Activated CD8-positive, alpha-beta memory T cell treated with anti-CD3 and anti-CD28 coated beads, Interleukin-2, amount 10 ng/mL, durations not matched to agents 7 days and 5 days (primary cell): Measurements from ENCODE around the gene SIL1. TPM values are rescaled to one million over a fixed set of nuclear protein-coding genes. Genes with fewer than 3 reads are reported as not detected.

Experiments
- ATAC-seq: fragments of 150-1000 bp; cut with Tn5 transposase; one replicate; pipeline ENCODE4 v1.10.0; 2021; ENCODE audit warnings: moderate library complexity
- CTCF ChIA-PET: fragments of 350-600 bp; sonication (Branson Sonifier 250); formaldehyde crosslinking; loops from one replicate; lab custom pipeline; 2021; ENCODE audit warnings: antibody characterized with exemption; lab: Charles Lee
- DNase-seq: peaks from one replicate; pipeline ENCODE4 v3.0.0-alpha.2; 2020
- H3K27ac Mint-ChIP-seq: one replicate; pipeline ENCODE4 v1.8.0; 2021; ENCODE audit warnings: mild to moderate bottlenecking, mixed read lengths
- H3K27me3 Mint-ChIP-seq: one replicate; pipeline ENCODE4 v1.8.0; 2021; ENCODE audit warnings: mixed read lengths
- H3K36me3 Mint-ChIP-seq: one replicate; pipeline ENCODE4 v1.8.0; 2021; ENCODE audit warnings: mild to moderate bottlenecking, mixed read lengths
- H3K4me1 Mint-ChIP-seq: one replicate; pipeline ENCODE4 v1.8.0; 2021; ENCODE audit warnings: mixed read lengths
- H3K4me3 Mint-ChIP-seq: one replicate; pipeline ENCODE4 v1.8.0; 2021; ENCODE audit warnings: mild to moderate bottlenecking, moderate library complexity, mixed read lengths
- H3K9me3 Mint-ChIP-seq: one replicate; pipeline ENCODE4 v1.8.0; 2022; ENCODE audit warnings: low read depth, mixed read lengths
- total RNA-seq, 2 experiments: library from RNA; stranded (reverse); gene quantifications; one replicate each; pipeline ENCODE4 v1.2.3, GENCODE V29; 2021

Gene SIL1
- total RNA-seq, 2 experiments from 2014 or later, result 23.9 to 24.5 TPM

GRCh38 chr5:138938526-138938925 lies 259.6 kb downstream of the SIL1 start:
- Mint-ChIP-seq H3K4me1 (peaks cover 13% of the 10 kb centered on the region), H3K9me3 (no peaks in the 10 kb centered on the region), H3K27me3 (no peaks in the 10 kb centered on the region), H3K4me3 (no peak overlapping the region), H3K36me3 (peaks cover 4% of the 10 kb centered on the region), H3K27ac (peak overlapping the region; percentile 18)
- ATAC-seq, result no peak
- DNase-seq, result no peak
- CTCF ChIA-PET, result no interaction called here

DNA sequence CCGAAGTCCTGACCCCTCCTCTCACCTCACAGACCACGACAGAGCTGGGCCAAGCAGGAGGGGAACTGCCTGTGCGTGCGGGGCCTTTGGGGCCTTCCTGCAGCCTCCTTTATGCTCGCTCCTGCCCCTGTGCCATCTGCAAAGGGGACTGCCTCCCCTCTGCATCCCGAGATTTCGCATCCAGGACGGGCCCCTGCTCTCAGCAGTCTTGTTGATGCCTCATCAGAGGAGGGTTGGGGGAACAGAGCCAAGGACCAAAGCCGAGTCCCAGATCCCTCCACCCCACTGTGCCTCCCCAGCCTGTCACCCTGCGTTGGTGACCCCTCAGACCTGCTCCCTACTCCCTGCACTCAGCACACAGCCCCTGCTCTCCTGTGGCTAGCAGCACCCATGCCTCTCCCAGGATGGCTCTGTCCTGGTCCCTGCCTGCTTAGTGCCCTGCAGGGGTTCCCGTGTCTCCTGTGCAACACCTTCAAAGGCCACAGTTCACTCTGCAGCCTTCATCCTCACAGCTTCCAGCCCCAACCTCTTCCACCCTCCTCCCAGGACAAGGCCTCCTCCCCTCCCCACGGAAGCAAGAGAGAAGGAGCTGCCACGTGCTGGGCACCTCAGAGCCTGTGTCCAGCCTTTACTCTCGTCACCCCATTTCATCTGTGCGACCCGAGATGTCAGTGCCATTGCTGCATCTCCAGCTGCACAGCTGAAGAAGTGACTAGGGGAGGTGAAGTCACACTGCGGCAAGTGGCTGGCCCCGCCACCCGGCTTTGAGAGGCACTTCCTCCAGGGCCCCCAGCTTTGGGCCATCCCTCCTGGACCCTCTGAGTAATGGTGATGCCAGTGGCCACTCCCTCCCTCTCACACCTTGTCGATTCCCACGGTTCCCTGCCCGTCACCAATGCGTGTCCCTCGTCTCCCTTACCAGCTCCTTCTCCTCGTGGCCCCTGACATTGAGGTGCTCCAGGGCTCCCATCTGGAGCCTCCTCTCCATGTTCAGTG lies 260.5 kb downstream of the SIL1 start:
- no peaks in the 10 kb centered on the region for H3K27me3 Mint-ChIP-seq
- H3K36me3 Mint-ChIP-seq, result peaks cover 4% of the 10 kb centered on the region
- H3K9me3 Mint-ChIP-seq, result no peaks in the 10 kb centered on the region
- H3K4me1 Mint-ChIP-seq, result peaks cover 13% of the 10 kb centered on the region
- no peak for ATAC-seq
- peak overlapping the region; percentile 18 for H3K27ac Mint-ChIP-seq
- no peak overlapping the region for H3K4me3 Mint-ChIP-seq
- DNase-seq, result no peak
- CTCF ChIA-PET, result no interaction called here

DNA sequence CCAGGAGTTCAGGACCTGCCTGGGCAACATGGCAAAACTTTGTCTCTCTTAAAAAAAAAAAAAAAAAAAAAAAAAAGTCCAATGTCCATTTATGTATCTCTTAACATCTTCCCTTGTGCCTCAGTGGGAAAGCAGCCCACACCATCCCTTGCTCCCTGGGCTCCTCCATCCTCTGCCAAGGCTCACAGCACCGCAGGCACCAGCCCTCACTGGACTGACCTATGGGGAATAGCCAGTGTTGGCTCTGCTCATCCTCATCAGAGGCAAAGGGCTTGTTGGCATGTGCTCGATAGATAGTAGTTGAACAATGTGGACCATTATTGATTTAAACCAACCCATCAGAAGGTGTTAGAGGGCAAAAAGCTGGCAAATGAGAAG lies 261.2 kb downstream of the SIL1 start:
- no peak overlapping the region for H3K27ac Mint-ChIP-seq
- no peak overlapping the region for H3K4me3 Mint-ChIP-seq
- DNase-seq (no peak), ATAC-seq (no peak)
- no peaks in the 10 kb centered on the region for H3K27me3 Mint-ChIP-seq
- peaks cover 4% of the 10 kb centered on the region for H3K36me3 Mint-ChIP-seq
- H3K4me1 Mint-ChIP-seq, result peaks cover 13% of the 10 kb centered on the region
- H3K9me3 Mint-ChIP-seq, result no peaks in the 10 kb centered on the region
- CTCF ChIA-PET, result no interaction called here

- DNase-seq (no peak), ATAC-seq (no peak)
- H3K27me3 Mint-ChIP-seq, result no peaks in the 10 kb centered on the region
- H3K36me3 Mint-ChIP-seq, result peaks cover 5% of the 10 kb centered on the region
- peaks cover 13% of the 10 kb centered on the region for H3K4me1 Mint-ChIP-seq
- H3K9me3 Mint-ChIP-seq, result no peaks in the 10 kb centered on the region
- CTCF ChIA-PET, result no interaction called here
- H3K4me3 Mint-ChIP-seq, result no peak overlapping the region
- no peak overlapping the region for H3K27ac Mint-ChIP-seq
These were observed 261.8 kb downstream of the SIL1 start for GRCh38 chr5:138936225-138936967.

- Mint-ChIP-seq H3K4me1 (peaks cover 10% of the 10 kb centered on the region), H3K4me3 (no peak overlapping the region), H3K9me3 (no peaks in the 10 kb centered on the region), H3K27ac (no peak overlapping the region), H3K36me3 (peaks cover 3% of the 10 kb centered on the region), H3K27me3 (no peaks in the 10 kb centered on the region)
- no peak for ATAC-seq
- CTCF ChIA-PET, result no interaction called here
- DNase-seq, result no peak
These were observed 262.7 kb downstream of the SIL1 start for GRCh38 chr5:138935466-138935865.

DNA sequence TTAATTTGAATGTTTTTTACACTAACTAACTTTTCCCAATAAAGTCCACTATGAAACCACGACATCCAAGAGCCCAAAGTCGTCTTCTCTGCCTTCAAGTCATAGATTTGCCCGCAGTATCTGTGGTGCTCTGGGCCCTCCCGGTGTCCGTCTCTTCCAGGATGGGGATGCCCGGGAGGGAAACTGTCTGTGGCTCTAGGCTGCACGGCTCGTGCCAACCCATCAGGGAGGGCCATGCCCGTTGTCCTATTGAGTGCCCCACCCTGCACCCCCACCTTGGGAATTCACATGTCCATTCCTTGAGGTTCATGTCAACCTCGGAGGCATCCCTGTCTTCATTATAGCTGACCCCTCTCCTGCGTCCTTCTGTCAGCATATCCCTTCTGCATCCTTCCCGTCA lies 263.2 kb downstream of the SIL1 start:
- H3K4me3 Mint-ChIP-seq, result no peak overlapping the region
- H3K9me3 Mint-ChIP-seq, result no peaks in the 10 kb centered on the region
- no peaks in the 10 kb centered on the region for H3K27me3 Mint-ChIP-seq
- peaks cover 10% of the 10 kb centered on the region for H3K4me1 Mint-ChIP-seq
- DNase-seq (no peak), ATAC-seq (no peak)
- H3K36me3 Mint-ChIP-seq, result peaks cover 3% of the 10 kb centered on the region
- no peak overlapping the region for H3K27ac Mint-ChIP-seq
- CTCF ChIA-PET, result no interaction called here

- Mint-ChIP-seq H3K27me3 (no peaks in the 10 kb centered on the region), H3K27ac (no peak overlapping the region), H3K4me3 (no peak overlapping the region), H3K4me1 (peaks cover 5% of the 10 kb centered on the region), H3K9me3 (no peaks in the 10 kb centered on the region), H3K36me3 (peaks cover 3% of the 10 kb centered on the region)
- ATAC-seq (no peak), DNase-seq (peak; percentile 33)
- CTCF ChIA-PET, result no interaction called here
These were observed 264.5 kb downstream of the SIL1 start for GRCh38 chr5:138933522-138934290.

GRCh38 chr5:138932171-138932810 lies 265.9 kb downstream of the SIL1 start:
- CTCF ChIA-PET, result interaction anchor here (1.0 kb wide), 1 partner anchor 32 kb away, joined by 4 read pairs; no protein-coding TSS in a partner anchor
- no peak for ATAC-seq

DNA sequence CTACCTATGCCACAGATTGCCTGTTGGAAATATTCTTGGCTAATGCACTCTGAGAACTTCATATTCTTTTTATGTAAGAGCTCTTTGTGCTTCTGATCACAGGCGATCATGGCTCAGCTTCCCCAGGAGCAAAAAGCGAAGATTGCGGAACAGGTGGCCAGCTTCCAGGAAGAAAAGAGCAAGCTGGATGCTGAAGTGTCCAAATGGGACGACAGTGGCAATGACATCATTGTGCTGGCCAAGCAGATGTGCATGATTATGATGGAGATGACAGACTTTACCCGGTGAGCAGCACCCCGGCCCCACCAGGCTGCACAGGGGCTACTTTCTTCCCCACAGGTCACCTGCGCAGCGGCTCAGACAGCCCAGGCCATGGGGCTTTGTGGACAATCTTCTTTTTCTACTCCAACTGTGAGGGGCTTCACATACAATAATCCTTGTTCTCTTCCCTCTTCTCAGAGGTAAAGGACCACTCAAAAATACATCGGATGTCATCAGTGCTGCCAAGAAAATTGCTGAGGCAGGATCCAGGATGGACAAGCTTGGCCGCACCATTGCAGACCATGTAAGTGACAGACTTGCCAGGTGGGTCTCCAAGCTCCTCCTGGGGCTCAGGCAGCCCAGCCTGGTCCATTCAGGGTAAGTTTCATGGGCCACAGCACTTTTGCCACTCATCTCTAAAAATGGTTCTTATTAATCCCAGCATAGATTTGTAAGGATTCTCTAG lies 267.6 kb downstream of the SIL1 start:
- no peak overlapping the region for H3K27ac Mint-ChIP-seq
- no peaks in the 10 kb centered on the region for H3K27me3 Mint-ChIP-seq
- ATAC-seq, result no peak
- H3K36me3 Mint-ChIP-seq, result peaks cover 3% of the 10 kb centered on the region
- CTCF ChIA-PET, result no interaction called here
- H3K4me1 Mint-ChIP-seq, result no peaks in the 10 kb centered on the region
- no peak overlapping the region for H3K4me3 Mint-ChIP-seq
- no peak for DNase-seq
- H3K9me3 Mint-ChIP-seq, result no peaks in the 10 kb centered on the region

More at GRCh38 chr5:138932171-138932810, 265.9 kb downstream of the SIL1 start:
- Mint-ChIP-seq H3K27me3 (no peaks in the 10 kb centered on the region), H3K4me3 (no peak overlapping the region), H3K4me1 (no peaks in the 10 kb centered on the region), H3K9me3 (no peaks in the 10 kb centered on the region), H3K27ac (no peak overlapping the region), H3K36me3 (peaks cover 3% of the 10 kb centered on the region)
- no peak for DNase-seq

- Mint-ChIP-seq H3K27ac (no peak overlapping the region), H3K4me3 (no peak overlapping the region), H3K27me3 (no peaks in the 10 kb centered on the region), H3K9me3 (no peaks in the 10 kb centered on the region), H3K4me1 (no peaks in the 10 kb centered on the region), H3K36me3 (peaks cover 3% of the 10 kb centered on the region)
- ATAC-seq (no peak), DNase-seq (no peak)
- CTCF ChIA-PET, result no interaction called here
These were observed 268.6 kb downstream of the SIL1 start for GRCh38 chr5:138929571-138929955.

GRCh38 chr5:138927979-138928378 lies 270.2 kb downstream of the SIL1 start:
- Mint-ChIP-seq H3K27ac (no peak overlapping the region), H3K9me3 (no peaks in the 10 kb centered on the region), H3K27me3 (no peaks in the 10 kb centered on the region), H3K4me1 (no peaks in the 10 kb centered on the region), H3K36me3 (peaks cover 3% of the 10 kb centered on the region), H3K4me3 (no peak overlapping the region)
- ATAC-seq (no peak), DNase-seq (no peak)
- CTCF ChIA-PET, result no interaction called here

GRCh38 chr5:138927544-138927943 lies 270.6 kb downstream of the SIL1 start:
- Mint-ChIP-seq H3K27ac (no peak overlapping the region), H3K27me3 (no peaks in the 10 kb centered on the region), H3K4me3 (no peak overlapping the region), H3K4me1 (no peaks in the 10 kb centered on the region), H3K36me3 (peaks cover 3% of the 10 kb centered on the region), H3K9me3 (no peaks in the 10 kb centered on the region)
- CTCF ChIA-PET, result no interaction called here
- DNase-seq, result no peak
- ATAC-seq, result no peak
